SK-N-SH (cell line): ENCODE results near the gene TERT. TPM values are rescaled to one million over a fixed set of nuclear protein-coding genes. Genes with fewer than 3 reads are reported as not detected.

Source experiments
- CTCF ChIA-PET: fragments of 300-600, 350-600 bp; formaldehyde crosslinking; extraction: SDS; loops from one replicate; lab custom pipeline; 2021; lab: Yijun Ruan, JAX
- POLR2A ChIA-PET: fragments of 350-600 bp; sonication (Branson Sonifier 250); formaldehyde crosslinking; extraction: SDS; loops from one replicate; lab custom pipeline; 2020; ENCODE audit warnings: antibody characterized with exemption, inconsistent platforms; lab: Yijun Ruan, JAX
- DNase-seq: peaks from one replicate; pipeline ENCODE4 v3.0.0; 2012
- H2AFZ ChIP-seq: fragments of 200-600 bp; sonication (generic); 2 replicates; pipeline ENCODE4 v1.8.1; 2016; ENCODE audit warnings: antibody characterized with exemption, mild to moderate bottlenecking, low read depth
- H3F3A ChIP-seq: fragments of 200-600 bp; sonication (generic); replicated peaks from 2 replicates; pipeline ENCODE3; 2016; ENCODE audit warnings: antibody characterized with exemption, mild to moderate bottlenecking; ENCODE audit not compliant: insufficient read depth
- H3K27ac ChIP-seq, 2 experiments: fragments of 200-500 bp in 1 of 2; fragments of 200-600 bp in 1 of 2; sonication (Bioruptor generic) in 1 of 2; sonication (generic), shearing (Covaris generic) in 1 of 2; 2 replicates each; pipeline versions ENCODE4 v1.5.1 to v1.6.1; 2014 to 2016; ENCODE audit warnings: low read depth in 2 of 2, inconsistent platforms in 1 of 2, low read length in 1 of 2, mild to moderate bottlenecking in 1 of 2, mixed read lengths in 1 of 2
- H3K27me3 ChIP-seq: fragments of 200-600 bp; sonication (generic), shearing (Covaris generic); 2 replicates; pipeline ENCODE4 v1.6.1; 2016; ENCODE audit warnings: mixed run types; ENCODE audit not compliant: insufficient read depth
- H3K36me3 ChIP-seq, 2 experiments: fragments of 200-500 bp in 1 of 2; fragments of 200-600 bp in 1 of 2; sonication (Bioruptor generic) in 1 of 2; sonication (generic) in 1 of 2; replicated peaks in 1 of 2; 2 replicates each; pipeline versions ENCODE3 to v1.5.1; 2014 to 2016; ENCODE audit warnings: low read length in 1 of 2, mild to moderate bottlenecking in 1 of 2; ENCODE audit not compliant: insufficient read depth in 2 of 2, control insufficient read depth in 1 of 2
- H3K4me1 ChIP-seq, 2 experiments: fragments of 200-500 bp in 1 of 2; fragments of 200-600 bp in 1 of 2; sonication (Bioruptor generic) in 1 of 2; sonication (generic), shearing (Covaris generic) in 1 of 2; 2 replicates each; pipeline versions ENCODE4 v1.5.1 to v1.6.1; 2014 to 2016; ENCODE audit warnings: low read depth in 1 of 2, low read length in 1 of 2, mixed run types in 1 of 2; ENCODE audit not compliant: insufficient read depth in 2 of 2, control insufficient read depth in 1 of 2
- H3K4me2 ChIP-seq: fragments of 200-600 bp; sonication (generic), shearing (Covaris generic); 2 replicates; pipeline ENCODE4 v1.6.1; 2017; ENCODE audit warnings: mixed run types
- H3K4me3 ChIP-seq, 2 experiments: fragments of 200-500 bp in 1 of 2; fragments of 200-600 bp in 1 of 2; sonication (Bioruptor generic) in 1 of 2; sonication (generic), shearing (Covaris generic) in 1 of 2; 2 replicates each; pipeline versions ENCODE4 v1.5.1 to v1.8.1; 2014 to 2016; ENCODE audit warnings: low read depth in 2 of 2, inconsistent platforms in 1 of 2, low read length in 1 of 2, mild to moderate bottlenecking in 1 of 2, mixed read lengths in 1 of 2, moderate library complexity in 1 of 2
- H3K79me2 ChIP-seq: fragments of 200-600 bp; sonication (generic); 2 replicates; pipeline ENCODE4 v1.8.1; 2017; ENCODE audit warnings: mild to moderate bottlenecking; ENCODE audit not compliant: insufficient read depth
- H3K9ac ChIP-seq: fragments of 200-600 bp; sonication (generic); 2 replicates; pipeline ENCODE4 v1.6.1; 2017; ENCODE audit warnings: mixed run types
- H3K9me2 ChIP-seq: fragments of 200-600 bp; sonication (generic); 2 replicates; pipeline ENCODE4 v1.6.1; 2017; ENCODE audit warnings: mixed run types
- H3K9me3 ChIP-seq: fragments of 200-600 bp; sonication (generic); 2 replicates; pipeline ENCODE4 v1.6.1; 2017; ENCODE audit warnings: mixed run types, mild to moderate bottlenecking, moderate library complexity
- H4K20me1 ChIP-seq: fragments of 200-600 bp; sonication (generic); 2 replicates; pipeline ENCODE4 v1.6.1; 2017; ENCODE audit warnings: mild to moderate bottlenecking, mixed run types; ENCODE audit not compliant: insufficient read depth
- EP300 ChIP-seq, 2 experiments: IDR thresholded peaks; 2 replicates each; pipeline versions ENCODE4 v1.4.0 to v1.6.1; 2012; ENCODE audit warnings: borderline replicate concordance in 1 of 2, low read depth in 1 of 2, low read length in 1 of 2
- EZH2phosphoT487 ChIP-seq: fragments of 200-600 bp; sonication (generic); IDR thresholded peaks from 2 replicates; pipeline ENCODE4 v1.6.1; 2017; ENCODE audit warnings: low read depth, mixed run types, mild to moderate bottlenecking, antibody characterized with exemption, moderate library complexity, borderline replicate concordance
- FOSL2 ChIP-seq: IDR thresholded peaks from 2 replicates; pipeline ENCODE4 v1.4.0; 2012; ENCODE audit warnings: low read depth, mild to moderate bottlenecking, moderate library complexity, borderline replicate concordance
- FOXM1 ChIP-seq: IDR thresholded peaks from 2 replicates; pipeline ENCODE4 v1.4.0; 2012; ENCODE audit warnings: low read depth, mild to moderate bottlenecking
- GABPA ChIP-seq: IDR thresholded peaks from 2 replicates; pipeline ENCODE4 v1.4.0; 2012; ENCODE audit warnings: low read depth, mild to moderate bottlenecking
- GATA2 ChIP-seq: sonication (generic); formaldehyde crosslinking; IDR thresholded peaks from 2 replicates; pipeline ENCODE4 v1.5.0; 2020; ENCODE audit warnings: mild to moderate bottlenecking, missing genetic modification reagents
- JUND ChIP-seq: IDR thresholded peaks from 2 replicates; pipeline ENCODE4 v1.4.0; 2012
- MEF2A ChIP-seq: IDR thresholded peaks from 2 replicates; pipeline ENCODE4 v1.4.0; 2012; ENCODE audit warnings: low read depth, borderline replicate concordance
- MXI1 ChIP-seq: IDR thresholded peaks from 2 replicates; pipeline ENCODE4 v1.6.1; 2012; ENCODE audit warnings: mild to moderate bottlenecking, low read depth, low read length, improper control_type of control experiment
- NFIC ChIP-seq: IDR thresholded peaks from 2 replicates; pipeline ENCODE4 v1.4.0; 2012; ENCODE audit warnings: borderline replicate concordance
- NRF1 ChIP-seq: IDR thresholded peaks from 2 replicates; pipeline ENCODE4 v1.6.1; 2012; ENCODE audit warnings: low read depth, mild to moderate bottlenecking, low read length
- POLR2AphosphoS5 ChIP-seq: IDR thresholded peaks from 2 replicates; pipeline ENCODE4 v1.6.1; 2012; ENCODE audit warnings: low read depth, low read length
- RCOR1 ChIP-seq: fragments of 150-350 bp; IDR thresholded peaks from 2 replicates; pipeline ENCODE4 v1.6.1; 2017; ENCODE audit warnings: antibody characterized with exemption, low read length
- RFX5 ChIP-seq: IDR thresholded peaks from 2 replicates; pipeline ENCODE4 v1.6.1; 2012; ENCODE audit warnings: mild to moderate bottlenecking, improper control_type of control experiment, low read length
- SMC3 ChIP-seq: IDR thresholded peaks from 2 replicates; pipeline ENCODE4 v1.6.1; 2012; ENCODE audit warnings: low read depth, low read length, improper control_type of control experiment
- TAF1 ChIP-seq: IDR thresholded peaks from 2 replicates; pipeline ENCODE4 v1.6.1; 2012; ENCODE audit warnings: low read depth, mild to moderate bottlenecking, low read length, moderate library complexity, borderline replicate concordance
- TCF12 ChIP-seq: IDR thresholded peaks from 2 replicates; pipeline ENCODE4 v1.4.0; 2012
- TEAD4 ChIP-seq: IDR thresholded peaks from 2 replicates; pipeline ENCODE4 v1.4.0; 2012; ENCODE audit warnings: mild to moderate bottlenecking, borderline replicate concordance; ENCODE audit not compliant: insufficient read depth
- USF2 ChIP-seq: fragments of 150-350 bp; IDR thresholded peaks from 2 replicates; pipeline ENCODE4 v1.6.1; 2017; ENCODE audit warnings: antibody characterized with exemption, low read length, low read depth, borderline replicate concordance
- YY1 ChIP-seq: IDR thresholded peaks from 2 replicates; pipeline ENCODE4 v1.4.0; 2012; ENCODE audit warnings: low read depth, mild to moderate bottlenecking
- WGBS: methylation state at CpG from one replicate; pipeline ENCODE4 v1.1.6; 2017; ENCODE audit warnings: low lambda C conversion rate; 5-methylcytosine and 5-hydroxymethylcytosine counted together
- polyA plus RNA-seq, 3 experiments: library from polyadenylated mRNA; depleted of rRNA; stranded (reverse); fragments of >200 nt; gene quantifications; 2 replicates each; pipeline ENCODE4 v1.2.3, GENCODE V29; 2012
- TF ChIP-seq, protein P1 (sequence below): fragments of 150-350 bp; IDR thresholded peaks from 2 replicates; pipeline ENCODE4 v1.6.1; 2016; ENCODE audit warnings: mild to moderate bottlenecking, low read depth, low read length
- TF ChIP-seq, protein P2 (sequence below): IDR thresholded peaks from 2 replicates; pipeline ENCODE4; 2012

The TERT gene
- polyA plus RNA-seq, 1 of the 3 experiments (the other 2 are of a cell fraction): 2.4 TPM

- POLR2A ChIA-PET: no interaction called here
These were observed 62.1 kb downstream of the TERT start for GRCh38 chr5:1232780-1233179.

GRCh38 chr5:1231354-1231905, 63.4 kb downstream of the TERT start:
- TF ChIP-seq RCOR1: no peak
- no peak for TF ChIP-seq USF2
- TF ChIP-seq GATA2: no peak
- TF ChIP-seq POLR2AphosphoS5: no peak
- TF ChIP-seq EZH2phosphoT487: no peak
- no peak for TF ChIP-seq TEAD4
- TF ChIP-seq SMC3: no peak
- no peak for TF ChIP-seq NRF1
- no peak for TF ChIP-seq FOSL2
- TF ChIP-seq GABPA: no peak
- no peak for TF ChIP-seq NFIC
- TF ChIP-seq, protein P1, sequence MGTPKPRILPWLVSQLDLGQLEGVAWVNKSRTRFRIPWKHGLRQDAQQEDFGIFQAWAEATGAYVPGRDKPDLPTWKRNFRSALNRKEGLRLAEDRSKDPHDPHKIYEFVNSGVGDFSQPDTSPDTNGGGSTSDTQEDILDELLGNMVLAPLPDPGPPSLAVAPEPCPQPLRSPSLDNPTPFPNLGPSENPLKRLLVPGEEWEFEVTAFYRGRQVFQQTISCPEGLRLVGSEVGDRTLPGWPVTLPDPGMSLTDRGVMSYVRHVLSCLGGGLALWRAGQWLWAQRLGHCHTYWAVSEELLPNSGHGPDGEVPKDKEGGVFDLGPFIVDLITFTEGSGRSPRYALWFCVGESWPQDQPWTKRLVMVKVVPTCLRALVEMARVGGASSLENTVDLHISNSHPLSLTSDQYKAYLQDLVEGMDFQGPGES: no peak
- no peak for TF ChIP-seq TAF1
- TF ChIP-seq MEF2A: no peak
- no peak for TF ChIP-seq YY1
- no peak for TF ChIP-seq MXI1
- no peak for TF ChIP-seq FOXM1
- no peak for TF ChIP-seq JUND
- no peak for TF ChIP-seq TCF12
- TF ChIP-seq, protein P2, sequence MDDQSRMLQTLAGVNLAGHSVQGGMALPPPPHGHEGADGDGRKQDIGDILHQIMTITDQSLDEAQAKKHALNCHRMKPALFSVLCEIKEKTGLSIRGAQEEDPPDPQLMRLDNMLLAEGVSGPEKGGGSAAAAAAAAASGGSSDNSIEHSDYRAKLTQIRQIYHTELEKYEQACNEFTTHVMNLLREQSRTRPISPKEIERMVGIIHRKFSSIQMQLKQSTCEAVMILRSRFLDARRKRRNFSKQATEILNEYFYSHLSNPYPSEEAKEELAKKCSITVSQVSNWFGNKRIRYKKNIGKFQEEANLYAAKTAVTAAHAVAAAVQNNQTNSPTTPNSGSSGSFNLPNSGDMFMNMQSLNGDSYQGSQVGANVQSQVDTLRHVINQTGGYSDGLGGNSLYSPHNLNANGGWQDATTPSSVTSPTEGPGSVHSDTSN: no peak
- Histone ChIP-seq H3K4me1 (no peaks in the 10 kb centered on the region), H3F3A (no peaks in the 10 kb centered on the region), H3K4me3 (no peak overlapping the region), H3K9me3 (no peaks in the 10 kb centered on the region; the same call in 1 of the 2 replicates), H3K9me2 (no peaks in the 10 kb centered on the region), H3K27me3 (peaks cover 19% of the 10 kb centered on the region; the same call in 1 of the 2 replicates), H4K20me1 (no peaks in the 10 kb centered on the region), H3K36me3 (no peaks in the 10 kb centered on the region), H3K79me2 (no peaks in the 10 kb centered on the region), H3K9ac (no peak overlapping the region), H3K27ac (no peak overlapping the region), H2AFZ (no peak overlapping the region), H3K4me2 (no peak overlapping the region)
- 13% methylated on average over 5 of the region's 13 CpGs for WGBS
- CTCF ChIA-PET: interaction anchor here (1.3 kb wide), 1 partner anchor 62 kb away, joined by 3 read pairs; no protein-coding TSS in a partner anchor
- DNase-seq: no peak
- POLR2A ChIA-PET: interaction anchor here (0.7 kb wide), 1 partner anchor 268 kb away, joined by 3 read pairs; no protein-coding TSS in a partner anchor

More at GRCh38 chr5:1232780-1233179, 62.1 kb downstream of the TERT start:
- no peak overlapping the region for H3K27ac ChIP-seq
- no peaks in the 10 kb centered on the region for H3F3A ChIP-seq
- no peaks in the 10 kb centered on the region for H3K79me2 ChIP-seq
- H3K9me3 ChIP-seq: no peaks in the 10 kb centered on the region; the same call in 1 of the 2 replicates
- no peak overlapping the region for H3K4me2 ChIP-seq
- DNase-seq: no peak
- H3K9me2 ChIP-seq: no peaks in the 10 kb centered on the region
- no peak overlapping the region for H3K4me3 ChIP-seq
- 34% methylated on average over 20 of the region's 25 CpGs for WGBS
- H3K9ac ChIP-seq: no peak overlapping the region
- H3K27me3 ChIP-seq: peaks cover 19% of the 10 kb centered on the region; the same call in 1 of the 2 replicates
- no peak overlapping the region for H2AFZ ChIP-seq
- TF ChIP-seq EP300 (IDR thresholded peaks at IDR 0.05; ENCODE audit: borderline replicate concordance in 1 of 2, low read depth in 1 of 2, low read length in 1 of 2) (no peak), EZH2phosphoT487 (no peak), TEAD4 (no peak), POLR2AphosphoS5 (no peak), RFX5 (no peak)
- TF ChIP-seq, protein P1: no peak
- no peaks in the 10 kb centered on the region for H3K36me3 ChIP-seq
- no peaks in the 10 kb centered on the region for H3K4me1 ChIP-seq
- CTCF ChIA-PET: interaction anchor here (1.2 kb wide), 1 partner anchor 65 kb away, joined by 5 read pairs; no protein-coding TSS in a partner anchor
- H4K20me1 ChIP-seq: no peaks in the 10 kb centered on the region
